Astrocyte (in vitro differentiated cells and primary cell): ENCODE results near the gene GNB1L. TPM values are rescaled to one million over a fixed set of nuclear protein-coding genes. Genes with fewer than 3 reads are reported as not detected.

Experiments used
- DNase-seq: peaks from one replicate; pipeline ENCODE4 v3.0.0-alpha.2; 2010; ENCODE audit warnings: low read depth
- FAIRE-seq: peaks from 2 replicates; lab custom pipeline; 2011; peaks lifted over from hg19 to GRCh38; lab: Jason Lieb, UNC
- H2AFZ ChIP-seq: 2 replicates; pipeline ENCODE4 v1.6.0; 2012; ENCODE audit warnings: low read depth, low read length, inconsistent platforms
- H3K27ac ChIP-seq: 2 replicates; pipeline ENCODE4 v1.5.1; 2011; ENCODE audit warnings: low read depth, low read length, inconsistent platforms
- H3K27me3 ChIP-seq: 2 replicates; pipeline ENCODE4 v1.6.0; 2011; ENCODE audit warnings: low read length, inconsistent platforms; ENCODE audit not compliant: insufficient read depth
- H3K36me3 ChIP-seq: 2 replicates; pipeline ENCODE4 v1.5.1; 2011; ENCODE audit warnings: low read length, inconsistent platforms; ENCODE audit not compliant: insufficient read depth
- H3K4me1 ChIP-seq: 2 replicates; pipeline ENCODE4 v1.5.1; 2011; ENCODE audit warnings: low read length, inconsistent platforms; ENCODE audit not compliant: insufficient read depth
- H3K4me2 ChIP-seq: 2 replicates; pipeline ENCODE4 v1.6.0; 2012; ENCODE audit warnings: low read length, inconsistent platforms
- H3K4me3 ChIP-seq: 2 replicates; pipeline ENCODE4 v1.5.1; 2011; ENCODE audit warnings: low read depth, mild to moderate bottlenecking, low read length, inconsistent platforms; ENCODE audit not compliant: insufficient read depth
- H3K79me2 ChIP-seq: 2 replicates; pipeline ENCODE4 v1.6.0; 2012; ENCODE audit warnings: mild to moderate bottlenecking, low read length, inconsistent platforms; ENCODE audit not compliant: insufficient read depth
- H3K9ac ChIP-seq: 2 replicates; pipeline ENCODE4 v1.6.0; 2012; ENCODE audit warnings: mild to moderate bottlenecking, low read length, inconsistent platforms
- H3K9me3 ChIP-seq: 2 replicates; pipeline ENCODE4 v1.5.1; 2012; ENCODE audit warnings: low read depth, mild to moderate bottlenecking, low read length, inconsistent platforms; ENCODE audit not compliant: insufficient read depth
- H4K20me1 ChIP-seq: 2 replicates; pipeline ENCODE4 v1.6.0; 2012; ENCODE audit warnings: low read length, inconsistent platforms; ENCODE audit not compliant: insufficient read depth
- H3K27ac Mint-ChIP-seq: one replicate; pipeline ENCODE4 v1.8.0; 2021; ENCODE audit warnings: mild to moderate bottlenecking, mixed read lengths; ENCODE audit not compliant: unreplicated experiment
- H3K27me3 Mint-ChIP-seq: one replicate; pipeline ENCODE4 v1.8.0; 2021; ENCODE audit warnings: low read depth, mixed read lengths; ENCODE audit not compliant: unreplicated experiment
- H3K36me3 Mint-ChIP-seq: one replicate; pipeline ENCODE4 v1.8.0; 2021; ENCODE audit warnings: low read depth, mixed read lengths; ENCODE audit not compliant: unreplicated experiment
- H3K4me1 Mint-ChIP-seq: one replicate; pipeline ENCODE4 v1.8.0; 2021; ENCODE audit warnings: low read depth, mixed read lengths; ENCODE audit not compliant: unreplicated experiment
- H3K4me3 Mint-ChIP-seq: one replicate; pipeline ENCODE4 v1.8.0; 2021; ENCODE audit warnings: mild to moderate bottlenecking, moderate library complexity, mixed read lengths; ENCODE audit not compliant: unreplicated experiment
- H3K9me3 Mint-ChIP-seq: one replicate; pipeline ENCODE4 v1.8.0; 2021; ENCODE audit warnings: mild to moderate bottlenecking, mixed read lengths; ENCODE audit not compliant: unreplicated experiment
- EZH2 ChIP-seq: IDR thresholded peaks from 2 replicates; pipeline ENCODE4 v1.6.1; 2012; ENCODE audit warnings: mild to moderate bottlenecking, low read length, inconsistent platforms; ENCODE audit not compliant: insufficient read depth
- total RNA-seq: library from RNA; stranded (reverse); gene quantifications from 2 replicates; pipeline ENCODE4 v1.2.1, GENCODE V29; 2021
- TF ChIP-seq, protein P1 (sequence below): IDR thresholded peaks from 2 replicates; pipeline ENCODE4 v1.5.1; 2011; ENCODE audit warnings: low read depth, mild to moderate bottlenecking, inconsistent platforms, low read length, moderate library complexity; ENCODE audit not compliant: insufficient read depth

GNB1L gene
- total RNA-seq, 1 donor from 2014 or later: 14.3 TPM

DNA sequence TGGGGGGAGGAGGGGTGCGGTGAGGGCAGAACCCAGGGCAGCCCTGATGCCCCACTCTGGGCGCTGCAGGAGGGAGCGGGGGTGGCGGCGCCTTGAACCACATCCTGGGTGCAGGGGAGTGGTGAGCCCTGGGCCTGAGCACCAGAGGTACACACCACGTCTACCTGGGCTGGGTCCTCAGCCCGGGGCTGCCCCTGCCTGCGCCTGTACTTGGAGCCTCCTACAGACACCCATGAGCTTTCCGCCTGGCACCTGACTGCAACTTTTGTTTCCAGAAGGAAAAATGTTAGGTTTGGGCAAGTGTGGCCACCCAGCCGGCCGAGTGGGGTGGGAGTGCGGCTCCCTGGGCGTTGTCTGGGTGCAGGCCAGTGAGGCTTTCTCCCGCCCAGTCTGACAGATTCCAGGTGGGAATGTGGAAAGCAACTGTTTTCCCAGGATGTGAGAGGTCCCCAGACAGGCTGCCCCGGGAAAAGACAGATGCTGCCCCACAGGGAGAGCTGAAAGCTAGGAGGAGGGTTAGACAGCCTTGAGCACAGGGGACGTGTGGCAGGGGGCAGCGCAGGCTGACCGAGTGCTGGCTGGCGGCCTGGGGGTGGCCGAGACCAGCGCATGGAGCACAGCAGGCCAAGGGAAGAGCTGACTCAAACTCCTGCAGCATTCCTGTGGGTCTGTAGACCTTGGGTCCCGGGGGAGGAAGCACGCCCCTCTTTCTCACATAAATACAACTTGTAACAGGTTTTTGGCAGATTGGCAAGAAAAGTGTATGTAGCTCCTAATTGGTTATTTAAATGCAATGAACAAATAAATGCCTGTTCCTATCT is 44.1 kb downstream of the GNB1L start:
- no peak overlapping the region for H3K27ac Mint-ChIP-seq
- Histone ChIP-seq H3K4me3 (no peak overlapping the region), H3K79me2 (no peaks in the 10 kb centered on the region), H3K9ac (no peak overlapping the region), H3K9me3 (no peaks in the 10 kb centered on the region), H2AFZ (peak overlapping the region; percentile 15), H3K4me1 (peaks cover 26% of the 10 kb centered on the region), H3K27me3 (peaks cover 2% of the 10 kb centered on the region), H3K36me3 (no peaks in the 10 kb centered on the region), H3K27ac (no peak overlapping the region), H3K4me2 (peak overlapping the region; percentile 62), H4K20me1 (peaks cover 13% of the 10 kb centered on the region)
- TF ChIP-seq EZH2: no peak
- TF ChIP-seq, protein P1, sequence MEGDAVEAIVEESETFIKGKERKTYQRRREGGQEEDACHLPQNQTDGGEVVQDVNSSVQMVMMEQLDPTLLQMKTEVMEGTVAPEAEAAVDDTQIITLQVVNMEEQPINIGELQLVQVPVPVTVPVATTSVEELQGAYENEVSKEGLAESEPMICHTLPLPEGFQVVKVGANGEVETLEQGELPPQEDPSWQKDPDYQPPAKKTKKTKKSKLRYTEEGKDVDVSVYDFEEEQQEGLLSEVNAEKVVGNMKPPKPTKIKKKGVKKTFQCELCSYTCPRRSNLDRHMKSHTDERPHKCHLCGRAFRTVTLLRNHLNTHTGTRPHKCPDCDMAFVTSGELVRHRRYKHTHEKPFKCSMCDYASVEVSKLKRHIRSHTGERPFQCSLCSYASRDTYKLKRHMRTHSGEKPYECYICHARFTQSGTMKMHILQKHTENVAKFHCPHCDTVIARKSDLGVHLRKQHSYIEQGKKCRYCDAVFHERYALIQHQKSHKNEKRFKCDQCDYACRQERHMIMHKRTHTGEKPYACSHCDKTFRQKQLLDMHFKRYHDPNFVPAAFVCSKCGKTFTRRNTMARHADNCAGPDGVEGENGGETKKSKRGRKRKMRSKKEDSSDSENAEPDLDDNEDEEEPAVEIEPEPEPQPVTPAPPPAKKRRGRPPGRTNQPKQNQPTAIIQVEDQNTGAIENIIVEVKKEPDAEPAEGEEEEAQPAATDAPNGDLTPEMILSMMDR: no peak
- peaks cover 18% of the 10 kb centered on the region for H3K36me3 Mint-ChIP-seq
- FAIRE-seq (no peak), DNase-seq (peak; percentile 95)
- no peak overlapping the region for H3K4me3 Mint-ChIP-seq
- H3K9me3 Mint-ChIP-seq: no peaks in the 10 kb centered on the region
- peaks cover 13% of the 10 kb centered on the region for H3K27me3 Mint-ChIP-seq
- peaks cover 22% of the 10 kb centered on the region for H3K4me1 Mint-ChIP-seq

DNA sequence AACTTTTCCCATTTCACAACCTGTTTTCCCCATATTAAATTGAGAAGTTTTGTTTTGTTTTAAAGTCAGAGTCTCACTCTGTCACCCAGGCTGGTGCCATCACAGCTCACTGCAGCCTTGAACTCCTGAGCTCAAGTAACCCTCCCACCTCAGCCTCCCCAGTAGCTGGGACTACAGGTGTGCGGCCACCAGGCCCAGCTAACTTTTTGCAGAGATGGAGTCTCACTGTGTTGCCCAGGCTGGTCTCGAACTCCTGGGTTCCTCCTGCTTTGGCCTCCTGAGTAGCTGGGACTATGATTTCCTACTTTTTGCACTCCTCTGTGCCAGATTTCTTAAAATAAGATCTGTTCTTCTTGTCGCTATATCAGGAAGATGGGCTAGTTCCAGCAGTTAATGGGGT is 44.9 kb downstream of the GNB1L start:
- no peak for FAIRE-seq
- Histone ChIP-seq H3K4me2 (no peak overlapping the region), H3K4me1 (peaks cover 26% of the 10 kb centered on the region), H4K20me1 (peaks cover 13% of the 10 kb centered on the region), H3K4me3 (no peak overlapping the region), H3K79me2 (no peaks in the 10 kb centered on the region), H2AFZ (no peak overlapping the region), H3K27me3 (peaks cover 2% of the 10 kb centered on the region), H3K36me3 (no peaks in the 10 kb centered on the region), H3K9me3 (no peaks in the 10 kb centered on the region), H3K9ac (no peak overlapping the region), H3K27ac (no peak overlapping the region)
- H3K27ac Mint-ChIP-seq: no peak overlapping the region
- DNase-seq: no peak
- peaks cover 18% of the 10 kb centered on the region for H3K36me3 Mint-ChIP-seq
- no peak overlapping the region for H3K4me3 Mint-ChIP-seq
- TF ChIP-seq, protein P1: no peak
- no peak for TF ChIP-seq EZH2
- H3K4me1 Mint-ChIP-seq: peaks cover 22% of the 10 kb centered on the region
- H3K9me3 Mint-ChIP-seq: no peaks in the 10 kb centered on the region
- H3K27me3 Mint-ChIP-seq: peaks cover 13% of the 10 kb centered on the region
